ENCODE measurements around the gene NTF3.

- TF ChIP-seq CTCF (IDR thresholded peaks at IDR 0.05) (no peak), POLR2A (IDR thresholded peaks at IDR 0.05) (no peak), POLR2AphosphoS5 (IDR thresholded peaks at IDR 0.05) (no peak)
Observed at GRCh38 chr12:5444520-5444919, 12.6 kb downstream of the NTF3 start.
